HepG2 (cell line): ENCODE measurements around the gene CACNG7. TPM values are rescaled to one million over a fixed set of nuclear protein-coding genes. Genes with fewer than 3 reads are reported as not detected.

Experiments
- ATAC-seq: fragments of 200-7000 bp; cut with Tn5 transposase; 3 replicates; pipeline ENCODE4 v1.9.1; 2020; ENCODE audit warnings: mild to moderate bottlenecking, moderate library complexity
- BruUV-seq: library from RNA; stranded (reverse); fragments of 400-500 nt; replicated peaks from 2 replicates; lab custom pipeline; 2021; lab: Mats Ljungman, UMichigan
- CTCF ChIA-PET: fragments of 300-600 bp; formaldehyde crosslinking; extraction: SDS; loops from one replicate; lab custom pipeline; 2021; ENCODE audit warnings: low total read pairs, inconsistent platforms, low intra/inter-chr PET ratio; lab: Yijun Ruan, JAX
- POLR2A ChIA-PET: fragments of 350-600 bp; sonication (Branson Sonifier 250); formaldehyde crosslinking; loops from one replicate; lab custom pipeline; 2020; ENCODE audit warnings: antibody characterized with exemption, inconsistent platforms; lab: Yijun Ruan, JAX
- DNase-seq: peaks from one replicate; pipeline ENCODE4 v3.0.0-alpha.2; 2015; ENCODE audit warnings: low spot score
- FAIRE-seq: peaks from 3 replicates; lab custom pipeline; 2011; peaks lifted over from hg19 to GRCh38; lab: Jason Lieb, UNC
- H2AFZ ChIP-seq: one replicate; pipeline ENCODE4 v1.6.1; 2011; ENCODE audit warnings: low read length, inconsistent platforms
- H3K27ac ChIP-seq: fragments of 300-600 bp; 3 replicates; pipeline ENCODE4 v1.8.0; 2011; ENCODE audit warnings: mixed run types, mild to moderate bottlenecking, mixed read lengths, low read length, inconsistent platforms; ENCODE audit not compliant: insufficient read depth; ENCODE audit errors: extremely low read length
- H3K27me3 ChIP-seq, 2 experiments: fragments of 200-600 bp in 1 of 2; 2 replicates in 1 of 2; 3 replicates in 1 of 2; pipeline versions ENCODE4 v1.6.0 to v1.8.0; 2011; ENCODE audit warnings: low read length in 2 of 2, mild to moderate bottlenecking in 2 of 2, moderate library complexity in 2 of 2, inconsistent platforms in 1 of 2; ENCODE audit not compliant: insufficient read depth in 2 of 2, control insufficient read depth in 1 of 2
- H3K36me3 ChIP-seq, 2 experiments: fragments of 200-600 bp in 1 of 2; replicated peaks in 1 of 2; 2 replicates in 1 of 2; 3 replicates in 1 of 2; pipeline versions ENCODE4 v1.5.1 to v1.8.0; 2011; ENCODE audit warnings: low read length in 2 of 2, inconsistent platforms in 1 of 2; ENCODE audit not compliant: insufficient read depth in 2 of 2, control insufficient read depth in 1 of 2
- H3K4me1 ChIP-seq: 2 replicates; pipeline ENCODE4 v1.5.1; 2012; ENCODE audit warnings: low read length, inconsistent platforms; ENCODE audit not compliant: insufficient read depth
- H3K4me2 ChIP-seq: 2 replicates; pipeline ENCODE4 v1.6.0; 2011; ENCODE audit warnings: low read depth, low read length, inconsistent platforms
- H3K4me3 ChIP-seq, 3 experiments: fragments of 200-600 bp in 1 of 3; sonication (generic), shearing (Covaris generic) in 1 of 3; replicated peaks in 1 of 3; 2 replicates each; pipeline ENCODE4 v1.5.1; 2011 to 2016; ENCODE audit warnings: low read length in 3 of 3, inconsistent platforms in 2 of 3, low read depth in 2 of 3, mild to moderate bottlenecking in 2 of 3, control low read depth in 1 of 3, mixed read lengths in 1 of 3; ENCODE audit not compliant: insufficient read depth in 1 of 3
- H3K79me2 ChIP-seq: one replicate; pipeline ENCODE4 v1.6.1; 2011; ENCODE audit warnings: low read length, inconsistent platforms; ENCODE audit not compliant: insufficient read depth
- H3K9ac ChIP-seq: 2 replicates; pipeline ENCODE4 v1.6.0; 2011; ENCODE audit warnings: mild to moderate bottlenecking, low read depth, low read length, inconsistent platforms; ENCODE audit not compliant: insufficient read depth
- H3K9me3 ChIP-seq: 2 replicates; pipeline ENCODE4 v1.5.1; 2012; ENCODE audit warnings: mild to moderate bottlenecking, low read length
- H4K20me1 ChIP-seq: 2 replicates; pipeline ENCODE4 v1.6.0; 2011; ENCODE audit warnings: inconsistent platforms, mild to moderate bottlenecking, low read length, moderate library complexity; ENCODE audit not compliant: insufficient read depth
- BRCA1 ChIP-seq: sonication (generic); formaldehyde crosslinking; IDR thresholded peaks from 2 replicates; pipeline ENCODE4 v1.4.0; 2020; ENCODE audit warnings: missing genetic modification reagents
- DRAP1 ChIP-seq: IDR thresholded peaks from 2 replicates; pipeline ENCODE4 v1.6.1; 2016; ENCODE audit warnings: missing genetic modification reagents, missing compliant biosample characterization
- GLI4 ChIP-seq: sonication (generic); formaldehyde crosslinking; IDR thresholded peaks from 2 replicates; pipeline ENCODE4 v1.5.1; 2020; ENCODE audit warnings: missing genetic modification reagents, mild to moderate bottlenecking, moderate library complexity, borderline replicate concordance
- PAF1 ChIP-seq: IDR thresholded peaks from 2 replicates; pipeline ENCODE4 v1.6.1; 2016; ENCODE audit warnings: missing genetic modification reagents, missing compliant biosample characterization
- SP4 ChIP-seq: sonication (generic); formaldehyde crosslinking; IDR thresholded peaks from 2 replicates; pipeline ENCODE4 v1.8.1; 2023; ENCODE audit warnings: mild to moderate bottlenecking, missing genetic modification reagents
- ZNF136 ChIP-seq: sonication (generic); formaldehyde crosslinking; IDR thresholded peaks from 2 replicates; pipeline ENCODE4 v1.8.1; 2022; ENCODE audit warnings: low read depth, mild to moderate bottlenecking, moderate library complexity, missing genetic modification reagents
- ZNF775 ChIP-seq: sonication (generic); formaldehyde crosslinking; IDR thresholded peaks from 2 replicates; pipeline ENCODE4 v1.4.0; 2020; ENCODE audit warnings: missing genetic modification reagents, mild to moderate bottlenecking, moderate library complexity, borderline replicate concordance
- ZNF788 ChIP-seq: sonication (generic); formaldehyde crosslinking; IDR thresholded peaks from 2 replicates; pipeline ENCODE4 v1.5.0; 2020; ENCODE audit warnings: mild to moderate bottlenecking, missing genetic modification reagents, borderline replicate concordance
- WGBS: methylation state at CpG from one replicate; pipeline ENCODE4 v1.1.6; 2017; ENCODE audit warnings: low lambda C conversion rate; 5-methylcytosine and 5-hydroxymethylcytosine counted together
- in situ Hi-C: cut with HindIII; loops from 2 replicates; pipeline ENCODE4 v1.10.0; 2017; ENCODE audit warnings: low pct_unique_long_range_greater_than_20kb; ENCODE audit not compliant: extremely low pct_ligation_motif_present
- intact Hi-C: fragments of 100-400 bp; cut with micrococcal nuclease; formaldehyde crosslinking; loops from one replicate; pipeline ENCODE4 v1.10.0; 2022; ENCODE audit not compliant: unreplicated experiment
- polyA plus RNA-seq, 8 experiments: library from polyadenylated mRNA; depleted of rRNA in 3 of 8; stranded (reverse) in 7 of 8; unstranded in 1 of 8; fragments of >200 nt; fragmentation: Illumina TruSeq in 4 of 8; extraction: Trizol in 4 of 8; gene quantifications; 2 replicates each; pipeline versions ENCODE4 v1.2.1 to v1.2.3, GENCODE V29; 2011 to 2016; ENCODE audit warnings: low read depth in 4 of 8, missing spikeins in 1 of 8, mixed read lengths in 1 of 8; ENCODE audit not compliant: insufficient read depth in 1 of 8
- total RNA-seq, 5 experiments: library from RNA; depleted of rRNA; stranded (reverse); fragments of >200 nt; fragmentation: Illumina TruSeq; extraction: Trizol; gene quantifications; 2 replicates each; pipeline ENCODE4 v1.2.3, GENCODE V29; 2016; ENCODE audit warnings: low read depth in 1 of 5
- TF ChIP-seq, protein P1 (sequence below): sonication (generic); formaldehyde crosslinking; IDR thresholded peaks from 2 replicates; pipeline ENCODE4 v1.4.0; 2020; ENCODE audit warnings: missing genetic modification reagents
- TF ChIP-seq, protein P2 (sequence below): IDR thresholded peaks from 2 replicates; pipeline ENCODE4 v1.6.1; 2016; ENCODE audit warnings: missing biosample characterization, missing genetic modification reagents, low read depth

Gene CACNG7
- total and polyA plus RNA-seq, 2 of the 13 experiments (the other 11 are each of a cell fraction or from before 2014, with no cell fraction given), result not detected

DNA sequence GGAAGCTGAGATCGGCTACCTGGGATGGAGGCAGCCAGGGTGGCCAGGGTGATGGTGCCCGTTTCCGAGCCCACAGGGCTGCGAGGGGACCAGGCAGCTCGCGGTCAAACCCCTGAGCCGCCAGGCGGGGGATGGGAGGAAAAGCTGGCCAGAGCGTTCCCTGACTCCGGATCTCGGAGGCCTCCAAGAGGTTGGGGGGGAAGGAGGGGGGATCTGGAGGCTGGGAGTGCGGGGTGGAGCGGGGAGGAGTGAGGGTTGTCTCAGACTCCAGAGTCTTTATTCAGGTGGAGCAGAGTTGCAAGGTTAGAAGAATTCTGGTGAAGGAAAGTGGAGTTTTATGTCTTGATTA lies 1.1 kb downstream of the CACNG7 start:
- FAIRE-seq, result no peak
- H4K20me1 ChIP-seq, result peaks cover 7% of the 10 kb centered on the region; the same call in 1 of the 2 replicates
- H3K79me2 ChIP-seq, result no peaks in the 10 kb centered on the region
- ChIA-PET CTCF (no interaction called here), POLR2A (no interaction called here)
- no TSS peak for BruUV-seq
- no peak overlapping the region for H3K4me3 ChIP-seq
- no peak overlapping the region for H3K4me2 ChIP-seq
- in situ Hi-C loops, result no loop called here
- TF ChIP-seq GLI4 (no peak), ZNF775 (CRISPR knock-in tag) (no peak), ZNF788 (CRISPR knock-in tag) (no peak), ZNF136 (CRISPR knock-in tag) (no peak), PAF1 (CRISPR knock-in tag) (no peak)
- TF ChIP-seq, protein P1, sequence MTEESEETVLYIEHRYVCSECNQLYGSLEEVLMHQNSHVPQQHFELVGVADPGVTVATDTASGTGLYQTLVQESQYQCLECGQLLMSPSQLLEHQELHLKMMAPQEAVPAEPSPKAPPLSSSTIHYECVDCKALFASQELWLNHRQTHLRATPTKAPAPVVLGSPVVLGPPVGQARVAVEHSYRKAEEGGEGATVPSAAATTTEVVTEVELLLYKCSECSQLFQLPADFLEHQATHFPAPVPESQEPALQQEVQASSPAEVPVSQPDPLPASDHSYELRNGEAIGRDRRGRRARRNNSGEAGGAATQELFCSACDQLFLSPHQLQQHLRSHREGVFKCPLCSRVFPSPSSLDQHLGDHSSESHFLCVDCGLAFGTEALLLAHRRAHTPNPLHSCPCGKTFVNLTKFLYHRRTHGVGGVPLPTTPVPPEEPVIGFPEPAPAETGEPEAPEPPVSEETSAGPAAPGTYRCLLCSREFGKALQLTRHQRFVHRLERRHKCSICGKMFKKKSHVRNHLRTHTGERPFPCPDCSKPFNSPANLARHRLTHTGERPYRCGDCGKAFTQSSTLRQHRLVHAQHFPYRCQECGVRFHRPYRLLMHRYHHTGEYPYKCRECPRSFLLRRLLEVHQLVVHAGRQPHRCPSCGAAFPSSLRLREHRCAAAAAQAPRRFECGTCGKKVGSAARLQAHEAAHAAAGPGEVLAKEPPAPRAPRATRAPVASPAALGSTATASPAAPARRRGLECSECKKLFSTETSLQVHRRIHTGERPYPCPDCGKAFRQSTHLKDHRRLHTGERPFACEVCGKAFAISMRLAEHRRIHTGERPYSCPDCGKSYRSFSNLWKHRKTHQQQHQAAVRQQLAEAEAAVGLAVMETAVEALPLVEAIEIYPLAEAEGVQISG, result no peak
- no peak overlapping the region for H3K9ac ChIP-seq
- H3K36me3 ChIP-seq, result no peaks in the 10 kb centered on the region
- H3K9me3 ChIP-seq, result no peaks in the 10 kb centered on the region
- no peak overlapping the region for H3K27ac ChIP-seq
- intact Hi-C loops, result no loop called here
- H2AFZ ChIP-seq, result no peak overlapping the region
- H3K27me3 ChIP-seq, result peaks cover 13 to 45% of the 10 kb centered on the region in 2 experiments
- ATAC-seq, result no peak
- no peak for DNase-seq
- WGBS, result 0% methylated on average over 5 of the region's 13 CpGs
- no peaks in the 10 kb centered on the region for H3K4me1 ChIP-seq

- ATAC-seq (peak; percentile 68), DNase-seq (no peak), FAIRE-seq (no peak)
- Histone ChIP-seq H3K9ac (no peak overlapping the region), H4K20me1 (no peaks in the 10 kb centered on the region), H3K9me3 (no peaks in the 10 kb centered on the region), H3K27me3 (peaks cover 12 to 36% of the 10 kb centered on the region in 2 experiments), H2AFZ (no peak overlapping the region), H3K79me2 (no peaks in the 10 kb centered on the region), H3K4me3 (no peak overlapping the region), H3K27ac (no peak overlapping the region), H3K4me2 (no peak overlapping the region), H3K36me3 (no peaks in the 10 kb centered on the region), H3K4me1 (no peaks in the 10 kb centered on the region)
- POLR2A ChIA-PET, result no interaction called here
- CTCF ChIA-PET, result no interaction called here
- intact Hi-C loops (no loop called here), in situ Hi-C loops (no loop called here)
- no TSS peak for BruUV-seq
- 0% methylated on average over 2 of the region's 18 CpGs for WGBS
- TF ChIP-seq, protein P2, sequence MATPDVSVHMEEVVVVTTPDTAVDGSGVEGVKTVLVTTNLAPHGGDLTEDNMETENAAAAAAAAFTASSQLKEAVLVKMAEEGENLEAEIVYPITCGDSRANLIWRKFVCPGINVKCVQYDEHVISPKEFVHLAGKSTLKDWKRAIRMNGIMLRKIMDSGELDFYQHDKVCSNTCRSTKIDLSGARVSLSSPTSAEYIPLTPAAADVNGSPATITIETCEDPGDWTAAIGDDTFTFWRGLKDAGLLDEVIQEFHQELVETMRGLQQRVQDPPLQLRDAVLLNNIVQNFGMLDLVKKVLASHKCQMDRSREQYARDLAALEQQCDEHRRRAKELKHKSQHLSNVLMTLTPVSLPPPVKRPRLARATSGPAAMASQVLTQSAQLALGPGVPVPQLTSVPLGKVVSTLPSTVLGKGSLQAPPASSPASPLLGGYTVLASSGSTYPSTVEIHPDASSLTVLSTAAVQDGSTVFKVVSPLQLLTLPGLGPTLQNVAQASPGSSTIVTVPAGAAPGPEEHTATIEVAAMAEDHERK (CRISPR knock-in tag), result no peak
- TF ChIP-seq DRAP1 (no peak), SP4 (CRISPR knock-in tag) (no peak), BRCA1 (CRISPR knock-in tag) (no peak)
Measured at GRCh38 chr19:53912653-53913052, 3.6 kb downstream of the CACNG7 start.
